WTC11 (cell line): ENCODE results near the gene CNTLN. TPM values are rescaled to one million over a fixed set of nuclear protein-coding genes. Genes with fewer than 3 reads are reported as not detected.
"Not testable (repeated sequence)": the region's sequence is repeated elsewhere in the genome, so short reads cannot be mapped to it uniquely, and the experiment has no call there.

Source experiments
- ATAC-seq: fragments of 200-7000 bp; cut with Tn5 transposase; 2 replicates; pipeline ENCODE4 v1.10.0; 2021; ENCODE audit warnings: mild to moderate bottlenecking, moderate library complexity
- CTCF ChIA-PET: fragments of 300-600 bp; sonication (Branson Sonifier 250); formaldehyde crosslinking; loops from one replicate; lab custom pipeline; 2021; ENCODE audit warnings: antibody characterized with exemption; lab: Charles Lee
- POLR2A ChIA-PET: fragments of 350-600 bp; sonication (Branson Sonifier 250); formaldehyde crosslinking; loops from one replicate; lab custom pipeline; 2021; ENCODE audit warnings: antibody characterized with exemption; lab: Charles Lee
- DNase-seq: peaks from one replicate; pipeline ENCODE4 v3.0.0; 2021; ENCODE audit warnings: low spot score
- H3K27ac Mint-ChIP-seq: 2 replicates; pipeline ENCODE4 v1.8.0; 2021; ENCODE audit warnings: mixed read lengths
- H3K27me3 Mint-ChIP-seq: 2 replicates; pipeline ENCODE4 v1.8.0; 2021; ENCODE audit warnings: low read depth, mild to moderate bottlenecking, moderate library complexity, mixed read lengths
- H3K36me3 Mint-ChIP-seq: 2 replicates; pipeline ENCODE4 v1.8.0; 2021; ENCODE audit warnings: mixed read lengths
- H3K4me1 Mint-ChIP-seq: 2 replicates; pipeline ENCODE4 v1.8.0; 2022; ENCODE audit warnings: mixed read lengths
- H3K4me3 Mint-ChIP-seq: 2 replicates; pipeline ENCODE4 v1.8.0; 2021; ENCODE audit warnings: mild to moderate bottlenecking, moderate library complexity, mixed read lengths
- H3K9me3 Mint-ChIP-seq: 2 replicates; pipeline ENCODE4 v1.8.0; 2021; ENCODE audit warnings: mixed read lengths
- AR ChIP-seq: fragments of 250-450 bp; sonication (Bioruptor Pico); IDR thresholded peaks from 2 replicates; pipeline ENCODE4 v1.9.0; 2021; ENCODE audit warnings: mild to moderate bottlenecking
- CREM ChIP-seq: sonication (generic); formaldehyde crosslinking; IDR thresholded peaks from 2 replicates; pipeline ENCODE4 v1.8.1; 2022; ENCODE audit warnings: mild to moderate bottlenecking, missing genetic modification reagents, moderate library complexity
- ELF4 ChIP-seq: sonication (generic); formaldehyde crosslinking; IDR thresholded peaks from 2 replicates; pipeline ENCODE4 v1.8.1; 2022; ENCODE audit warnings: low read depth, mild to moderate bottlenecking, moderate library complexity, missing genetic modification reagents
- HMGXB4 ChIP-seq: sonication (generic); formaldehyde crosslinking; IDR thresholded peaks from 2 replicates; pipeline ENCODE4 v1.8.1; 2023; ENCODE audit warnings: mild to moderate bottlenecking, moderate library complexity, missing genetic modification reagents
- JAZF1 ChIP-seq: fragments of 250-450 bp; sonication (Bioruptor Pico); IDR thresholded peaks from 2 replicates; pipeline ENCODE4 v1.9.0; 2021; ENCODE audit warnings: moderate library complexity, mild to moderate bottlenecking, inconsistent platforms
- NR1H2 ChIP-seq: sonication (generic); formaldehyde crosslinking; IDR thresholded peaks from 2 replicates; pipeline ENCODE4 v1.9.0; 2021; ENCODE audit warnings: mild to moderate bottlenecking, moderate library complexity, missing genetic modification reagents
- PREB ChIP-seq: sonication (generic); formaldehyde crosslinking; IDR thresholded peaks from 2 replicates; pipeline ENCODE4 v1.8.1; 2022; ENCODE audit warnings: mild to moderate bottlenecking, missing genetic modification reagents, moderate library complexity, borderline replicate concordance
- ZMAT4 ChIP-seq: fragments of 250-450 bp; sonication (Bioruptor Pico); IDR thresholded peaks from 2 replicates; pipeline ENCODE4 v1.9.0; 2021; ENCODE audit warnings: mild to moderate bottlenecking
- ZNF219 ChIP-seq: sonication (generic); formaldehyde crosslinking; IDR thresholded peaks from 2 replicates; pipeline ENCODE4 v1.8.0; 2023; ENCODE audit warnings: missing genetic modification reagents, mild to moderate bottlenecking, borderline replicate concordance
- ZNF416 ChIP-seq: fragments of 250-450 bp; sonication (Bioruptor Pico); IDR thresholded peaks from 2 replicates; pipeline ENCODE4 v1.9.0; 2021; ENCODE audit warnings: mild to moderate bottlenecking, inconsistent platforms
- ZNF512 ChIP-seq: sonication (generic); formaldehyde crosslinking; IDR thresholded peaks from 2 replicates; pipeline ENCODE4 v1.8.1; 2022; ENCODE audit warnings: missing genetic modification reagents, borderline replicate concordance
- total RNA-seq: library from RNA; stranded (reverse); gene quantifications from 3 replicates; pipeline ENCODE4 v1.2.3, GENCODE V29; 2021

The CNTLN gene
- total RNA-seq, 1 experiment from 2014 or later: 13.4 TPM

- no peak for TF ChIP-seq AR (CRISPR knock-in tag)
- TF ChIP-seq ZNF219 (CRISPR knock-in tag): no peak
- no peak for TF ChIP-seq JAZF1
- no peak for TF ChIP-seq ZNF512 (CRISPR knock-in tag)
- TF ChIP-seq HMGXB4 (CRISPR knock-in tag): no peak
Measured at GRCh38 chr9:17520268-17521064, 385.6 kb downstream of the CNTLN start (continued).

GRCh38 chr9:17521100-17521855 is 386.4 kb downstream of the CNTLN start:
- ChIA-PET POLR2A (no interaction called here), CTCF (interaction anchor here (0.6 to 2.5 kb wide), 19 partner anchors 11 to 1508 kb away, joined by 3 to 15 read pairs (median 4); no protein-coding TSS in a partner anchor)
- no peak for ATAC-seq
- TF ChIP-seq ZNF416 (CRISPR knock-in tag) (no peak), ELF4 (CRISPR knock-in tag) (no peak), ZNF219 (CRISPR knock-in tag) (no peak), ZMAT4 (CRISPR knock-in tag) (no peak), PREB (CRISPR knock-in tag) (no peak), NR1H2 (CRISPR knock-in tag) (no peak), CREM (CRISPR knock-in tag) (no peak)
- H3K27ac Mint-ChIP-seq: no peak overlapping the region
- no peak for DNase-seq
- no peak overlapping the region for H3K4me3 Mint-ChIP-seq
- no peaks in the 10 kb centered on the region for H3K27me3 Mint-ChIP-seq
- H3K4me1 Mint-ChIP-seq: peaks cover 21% of the 10 kb centered on the region
- H3K9me3 Mint-ChIP-seq: no peaks in the 10 kb centered on the region
- no peaks in the 10 kb centered on the region for H3K36me3 Mint-ChIP-seq

- H3K27ac Mint-ChIP-seq, H3K27me3 Mint-ChIP-seq, POLR2A ChIA-PET, DNase-seq, H3K9me3 Mint-ChIP-seq, H3K36me3 Mint-ChIP-seq, H3K4me1 Mint-ChIP-seq, H3K4me3 Mint-ChIP-seq, ATAC-seq: not testable (repeated sequence)
- CTCF ChIA-PET: interaction anchor here (1.1 kb wide), 1 partner anchor 686 kb away, joined by 4 read pairs; no protein-coding TSS in a partner anchor
Measured at GRCh38 chr9:17526726-17527125, 391.9 kb downstream of the CNTLN start.
